ENCODE results near the gene MDGA2.
"Not testable (repeated sequence)": the region's sequence is repeated elsewhere in the genome, so short reads cannot be mapped to it uniquely, and the experiment has no call there.

Gene MDGA2

DNA sequence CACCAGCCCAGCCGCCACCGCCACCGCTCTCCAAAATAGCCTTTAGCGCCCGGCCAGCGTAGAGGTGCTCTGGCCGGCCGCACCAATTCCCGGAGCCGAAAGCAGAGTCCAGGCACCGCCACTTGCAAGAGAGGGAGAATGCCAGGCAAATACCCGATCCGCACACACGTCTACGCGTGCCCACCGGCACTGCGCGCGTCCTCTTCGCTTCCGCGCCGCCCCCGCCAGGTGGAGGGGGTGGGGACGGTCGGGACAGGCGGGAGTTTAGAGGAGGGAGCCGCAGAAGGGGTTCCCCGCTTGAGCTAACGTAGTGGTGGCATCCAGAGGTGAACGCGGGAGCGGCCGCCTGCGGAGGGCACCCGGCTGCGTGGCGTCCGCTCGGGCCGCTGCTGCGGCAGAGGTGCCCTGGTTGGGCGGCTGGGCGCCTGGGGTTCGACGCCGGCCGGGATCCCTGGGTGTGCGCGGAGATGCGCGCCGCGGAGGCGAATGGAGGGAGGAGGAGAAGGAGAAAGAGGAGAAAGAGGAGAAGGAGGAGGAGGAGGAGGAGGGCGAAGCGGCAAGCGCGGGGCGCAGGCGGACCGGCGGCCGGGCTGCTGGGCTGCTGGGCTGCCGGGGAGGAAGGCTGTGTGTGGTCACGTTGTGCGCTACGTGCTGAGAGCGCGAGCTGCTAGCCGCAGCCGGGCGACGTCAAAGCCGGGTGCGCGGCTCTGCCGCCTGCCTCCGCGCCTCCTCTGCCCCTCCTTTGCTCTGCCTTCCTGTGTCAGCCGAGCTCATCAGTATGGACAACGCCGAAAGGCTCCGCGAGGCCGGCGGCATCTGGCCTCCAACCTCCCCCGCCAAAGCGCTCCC lies at the start of gene MDGA2:
MDGA2 (minus strand) TSS at position 140 of the 849 bp plus-strand sequence.
- no peak for DNase-seq (ENCODE audit: low read depth)

DNA sequence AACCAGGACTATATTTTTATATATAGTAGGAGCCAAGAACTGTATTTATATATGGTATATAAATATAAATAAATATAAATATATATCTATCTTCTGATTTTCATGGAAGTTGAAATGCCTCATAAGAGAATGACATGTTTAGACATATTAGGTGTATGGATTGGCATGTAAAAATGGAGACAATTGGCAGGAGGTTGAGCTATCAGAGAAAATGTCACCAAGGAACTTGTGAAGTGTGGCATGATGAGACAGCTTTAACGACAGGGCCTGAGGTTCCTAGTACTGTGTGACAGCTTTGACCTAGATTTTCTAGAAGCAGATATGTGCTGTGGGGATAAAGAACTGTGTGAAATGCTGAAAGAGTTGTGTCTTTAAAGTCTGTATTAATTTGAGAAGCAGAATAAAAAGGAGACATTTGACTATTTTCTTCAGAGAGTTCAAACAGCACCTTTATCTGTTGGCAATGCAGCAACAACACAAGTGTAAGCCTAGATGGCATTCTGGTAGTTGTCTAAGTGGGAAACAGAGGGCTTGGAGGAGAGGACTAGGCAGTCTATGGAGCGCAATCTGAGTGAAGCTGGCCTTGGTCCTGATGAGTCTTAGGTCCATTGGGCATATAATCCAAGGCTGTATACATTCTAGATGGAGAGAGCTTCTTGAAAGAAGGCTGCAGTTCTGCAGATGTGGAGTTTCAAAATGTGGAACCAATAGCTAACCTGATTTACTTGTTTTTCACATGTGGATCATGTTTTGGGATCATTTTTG lies 47.7 kb upstream of the MDGA2 start:
- no peak for DNase-seq (ENCODE audit: low read depth)

DNA sequence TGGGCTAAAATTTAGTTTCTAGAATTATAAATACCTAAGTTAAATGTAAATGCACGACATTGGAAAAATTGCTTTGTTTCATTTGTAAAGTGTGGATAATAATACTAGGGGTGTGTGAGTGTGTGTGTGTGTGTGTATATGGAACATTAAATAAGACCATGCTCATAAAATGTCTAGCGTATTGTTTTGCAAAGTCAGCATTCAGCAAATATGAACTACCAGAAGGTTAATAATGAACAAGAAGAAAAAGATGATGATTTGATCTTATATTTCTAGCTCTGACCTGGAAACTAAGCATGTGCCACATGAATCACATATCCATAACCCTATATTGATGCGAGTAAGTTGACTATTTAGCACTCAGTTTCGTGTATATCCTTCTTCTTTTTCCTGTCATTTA lies 44.9 kb upstream of the MDGA2 start:
- DNase-seq (ENCODE audit: low read depth): no peak

DNA sequence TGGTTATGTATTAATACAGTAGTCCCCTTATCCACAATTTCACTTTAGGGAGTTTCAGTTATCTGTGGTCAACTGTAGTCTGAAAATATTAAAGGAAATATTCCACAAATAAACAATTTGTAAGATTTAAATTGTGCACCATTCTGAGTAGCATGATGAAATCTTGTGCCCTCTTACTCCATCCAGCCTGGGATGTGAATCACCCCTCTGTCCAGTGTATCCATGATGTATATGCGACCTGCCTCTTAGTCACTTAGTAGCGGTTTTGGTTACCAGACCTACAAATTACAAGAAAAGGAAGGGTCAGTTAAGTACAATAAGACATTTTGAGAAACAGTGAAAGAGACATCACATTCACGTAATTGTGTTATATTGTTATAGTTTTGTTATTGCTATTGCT lies 39.9 kb upstream of the MDGA2 start:
- DNase-seq (ENCODE audit: low read depth): no peak

DNA sequence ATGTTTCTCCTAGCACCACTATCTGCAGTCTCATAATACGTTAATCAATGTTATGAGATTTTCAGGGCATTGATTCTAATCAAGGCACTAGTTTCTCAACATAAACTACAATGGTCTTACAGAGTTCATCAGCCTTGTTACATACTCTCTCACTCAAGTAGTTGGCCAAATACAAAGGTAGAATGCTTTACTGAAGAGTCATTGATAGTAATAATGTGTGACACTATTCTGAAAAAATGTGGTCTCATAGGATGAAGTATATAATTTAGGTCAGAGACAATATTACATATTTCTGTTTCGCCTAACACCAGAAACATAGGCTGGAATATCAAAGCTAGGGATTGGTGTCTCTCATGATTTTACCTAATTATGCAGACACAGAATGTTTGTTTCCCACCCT lies 35.2 kb upstream of the MDGA2 start:
- no peak for DNase-seq (ENCODE audit: low read depth)

DNA sequence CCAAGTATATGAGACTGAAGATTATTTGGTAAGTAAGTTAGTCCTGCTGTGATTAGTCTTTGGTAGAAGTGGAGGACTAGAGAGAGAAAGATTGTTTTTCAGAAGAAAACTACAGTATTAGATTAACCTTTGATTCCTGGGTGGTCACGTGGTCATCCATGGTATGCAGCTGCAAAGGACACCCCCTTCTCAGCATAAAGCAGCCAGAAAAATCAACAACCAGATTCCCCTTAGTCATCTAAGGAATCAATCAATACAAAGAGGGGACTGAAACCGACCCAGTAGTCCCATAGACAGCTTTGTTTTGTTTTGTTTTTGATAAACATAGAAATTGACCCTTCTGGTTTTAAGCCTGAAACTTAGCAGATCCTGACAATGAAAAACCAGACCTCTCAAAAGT lies 30.3 kb upstream of the MDGA2 start:
- DNase-seq (ENCODE audit: low read depth): no peak

DNA sequence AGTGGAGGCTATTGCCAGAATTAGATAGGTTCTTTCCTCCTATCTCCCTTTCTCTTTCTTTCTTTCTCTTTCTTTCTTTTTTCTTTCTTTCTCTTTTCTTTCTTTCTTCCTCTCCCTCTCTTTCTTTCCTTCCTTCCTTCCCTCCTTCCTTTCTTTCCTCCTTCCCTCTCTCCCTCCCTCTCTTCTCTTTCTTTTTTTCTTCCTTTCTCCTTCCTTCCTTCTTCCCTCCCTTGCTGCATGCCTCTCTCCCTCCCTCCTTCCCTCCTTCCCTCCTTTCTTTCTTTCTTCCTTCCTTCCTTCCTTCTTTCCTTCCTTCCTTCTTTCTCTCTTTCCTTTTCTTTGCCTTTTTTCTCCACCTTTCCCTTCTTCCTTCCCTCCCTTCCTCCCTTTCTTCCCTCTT lies 16.4 kb upstream of the MDGA2 start:
- no peak for DNase-seq (ENCODE audit: low read depth)

DNA sequence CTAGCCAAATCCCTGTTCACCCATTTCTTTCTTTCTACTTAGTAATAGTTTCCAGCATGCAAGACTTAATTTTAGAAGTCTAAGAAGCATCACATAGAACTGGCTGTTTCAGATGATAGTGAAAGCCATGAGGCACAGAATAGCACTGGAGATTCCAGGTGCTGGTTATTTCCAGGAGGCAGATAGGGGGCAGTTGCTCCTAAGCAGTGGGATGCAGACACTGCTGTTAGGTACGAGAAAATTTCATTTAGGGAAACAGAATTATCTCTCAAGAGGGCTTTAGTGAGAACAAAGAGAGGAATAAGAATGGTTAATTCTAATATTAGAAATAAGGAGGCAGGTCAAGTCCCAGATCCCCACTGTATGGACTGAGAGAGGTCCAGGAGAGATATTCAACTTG lies 3.6 kb upstream of the MDGA2 start:
- DNase-seq (ENCODE audit: low read depth): no peak

DNA sequence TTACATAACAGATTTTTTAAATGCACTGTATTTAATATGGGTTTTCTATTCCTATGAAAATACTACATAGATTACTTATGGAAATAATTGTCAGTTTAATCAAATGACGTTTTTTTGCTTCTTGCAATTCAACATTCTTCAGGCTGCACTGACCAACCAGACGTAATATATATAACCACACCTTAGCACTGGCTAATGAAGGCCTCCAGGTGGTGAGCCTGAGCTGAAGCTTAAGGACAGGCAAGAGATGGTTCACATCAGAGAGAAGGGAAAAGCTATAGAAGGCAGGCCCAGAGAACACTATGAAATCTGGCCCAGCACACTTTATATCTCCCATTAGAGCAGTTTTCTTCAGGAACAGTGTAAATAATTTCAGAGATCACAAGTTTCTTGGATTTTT lies 2.8 kb upstream of the MDGA2 start:
- DNase-seq (ENCODE audit: low read depth): no peak

DNA sequence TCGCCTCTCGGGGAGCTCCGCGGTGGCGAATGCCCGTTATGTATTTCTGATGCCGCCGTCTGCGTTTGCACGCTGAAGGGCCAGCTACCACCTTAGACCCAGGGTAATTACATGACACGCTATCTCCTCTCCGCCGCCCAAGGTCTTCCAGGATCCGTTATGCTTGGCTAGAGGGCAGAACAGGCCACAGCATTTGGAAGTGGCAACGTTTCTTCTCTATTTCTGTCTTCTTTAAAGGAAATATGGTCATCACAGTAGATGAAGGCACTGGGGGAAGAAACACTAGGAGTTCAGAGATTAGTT lies 861 bp upstream of the MDGA2 start:
- no peak for DNase-seq (ENCODE audit: low read depth)

DNA sequence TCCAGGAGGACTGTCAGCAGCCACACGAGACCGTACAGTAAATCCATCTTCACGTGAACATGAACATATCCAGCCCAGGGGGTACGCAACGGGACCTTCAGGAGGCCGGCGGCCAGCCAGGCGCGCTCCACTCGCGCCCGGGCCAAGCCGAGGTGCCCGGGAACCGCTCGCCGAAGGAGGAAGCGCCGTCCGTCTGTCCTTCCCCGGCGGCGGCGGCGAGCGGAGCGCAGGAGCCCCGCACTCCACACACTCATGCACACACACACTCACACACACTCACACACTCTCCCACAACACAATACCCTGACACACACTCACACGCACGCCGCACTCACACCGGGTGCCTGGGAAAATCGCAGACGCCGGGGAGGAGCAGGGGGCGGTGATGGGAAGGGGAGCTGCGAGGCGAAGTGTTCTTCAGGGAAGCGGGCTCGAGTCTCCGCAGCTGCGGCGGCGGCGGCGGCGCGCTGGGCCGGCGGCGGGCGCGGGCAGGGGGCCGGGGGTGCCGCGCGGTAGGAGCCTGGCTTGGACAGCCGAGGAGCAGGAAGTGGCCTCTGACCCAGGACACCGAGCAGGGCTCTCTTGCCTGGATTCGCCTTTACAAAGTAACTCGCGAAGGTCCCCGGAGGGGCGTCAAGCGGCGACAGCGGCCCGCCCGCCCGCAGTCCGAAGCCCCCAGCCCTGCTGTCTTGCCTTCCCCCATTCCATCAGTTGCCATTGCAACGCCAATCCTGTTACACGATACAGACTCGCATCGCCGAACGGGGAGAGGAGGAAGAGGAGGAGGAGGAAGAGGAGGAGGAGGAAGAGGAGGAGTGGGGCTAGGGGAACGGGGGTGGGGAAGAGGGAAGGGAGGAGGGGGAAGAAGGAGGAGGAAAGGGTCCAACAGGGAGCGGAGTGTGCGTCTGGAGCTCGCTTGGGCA lies 601 bp downstream of the MDGA2 start:
- no peak for DNase-seq (ENCODE audit: low read depth)

DNA sequence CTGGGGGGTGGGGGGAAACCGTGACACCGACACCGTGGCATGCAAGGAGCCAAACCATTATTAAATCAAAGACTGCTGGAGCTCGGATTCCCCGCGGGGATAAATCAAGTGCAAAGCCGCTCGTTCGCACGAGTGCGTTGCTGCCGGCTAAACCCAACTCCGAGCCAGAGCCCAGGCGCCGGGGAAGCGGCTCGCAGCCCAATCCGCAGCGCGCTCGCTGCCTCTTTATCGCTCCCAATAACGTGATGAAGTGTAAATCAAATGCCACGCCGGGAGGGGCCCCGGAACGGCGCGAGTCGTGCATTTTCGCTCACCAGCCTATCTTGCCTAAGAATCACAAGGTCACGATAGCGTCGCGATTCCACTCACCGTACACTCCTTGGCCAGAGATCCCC lies 1.3 kb downstream of the MDGA2 start:
- no peak for DNase-seq (ENCODE audit: low read depth)

DNA sequence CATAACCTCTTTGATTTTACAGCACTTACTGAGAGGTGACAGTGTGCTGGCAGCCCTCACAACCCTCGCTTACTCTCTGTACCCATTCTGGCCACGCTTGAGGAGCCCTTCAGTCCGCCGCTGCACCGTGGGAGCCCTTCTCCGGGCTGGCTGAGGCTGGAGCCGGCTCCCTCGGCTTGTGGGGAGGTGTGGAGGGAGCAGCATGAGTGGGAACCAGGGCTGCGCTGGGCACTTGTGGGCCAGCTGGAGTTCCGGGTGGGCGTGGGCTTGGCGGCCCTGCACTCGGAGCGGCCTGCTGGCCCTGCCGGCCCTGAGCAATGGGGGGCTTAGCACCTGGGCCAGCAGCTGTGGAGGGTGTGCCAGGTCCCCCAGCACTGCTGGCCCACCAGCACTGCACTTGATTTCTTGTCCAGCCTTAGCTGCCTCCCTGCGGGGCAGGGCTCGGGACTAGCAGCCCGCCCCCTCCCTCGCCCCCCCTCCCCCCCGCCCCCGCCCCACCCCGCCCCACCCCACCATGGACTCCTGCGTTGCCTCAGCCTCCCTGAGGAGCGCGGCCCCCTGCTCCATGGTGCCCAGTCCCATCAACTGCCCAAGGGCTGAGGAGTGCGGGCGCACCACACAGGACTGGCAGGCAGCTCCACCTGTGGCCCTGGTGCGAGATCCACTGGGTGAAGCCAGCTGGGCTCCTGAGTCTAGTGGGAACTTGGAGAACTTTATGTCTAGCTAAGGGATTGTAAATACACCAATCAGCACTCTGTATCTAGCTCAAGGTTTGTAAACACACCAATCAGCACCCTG lies 9.9 kb downstream of the MDGA2 start:
- DNase-seq (ENCODE audit: low read depth): no peak

DNA sequence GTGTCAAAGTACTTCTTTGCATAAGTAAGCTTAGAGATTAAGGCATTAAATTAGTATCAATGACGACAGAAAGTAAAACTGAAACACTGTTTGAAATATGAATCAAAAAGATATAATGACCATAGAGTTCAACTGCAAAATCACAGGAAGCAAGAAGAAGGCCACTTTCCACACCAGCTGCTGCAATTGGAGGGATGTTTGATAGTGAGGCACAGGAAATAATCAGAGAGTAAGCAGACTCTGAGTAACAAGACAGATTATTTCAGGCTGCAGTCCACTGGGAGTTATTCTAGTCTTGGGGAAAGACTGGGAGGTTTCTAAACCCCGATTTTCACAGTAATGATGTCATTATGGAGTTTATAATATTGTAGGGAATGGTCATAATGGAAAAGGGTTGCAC lies 12.9 kb downstream of the MDGA2 start:
- no peak for DNase-seq (ENCODE audit: low read depth)

DNA sequence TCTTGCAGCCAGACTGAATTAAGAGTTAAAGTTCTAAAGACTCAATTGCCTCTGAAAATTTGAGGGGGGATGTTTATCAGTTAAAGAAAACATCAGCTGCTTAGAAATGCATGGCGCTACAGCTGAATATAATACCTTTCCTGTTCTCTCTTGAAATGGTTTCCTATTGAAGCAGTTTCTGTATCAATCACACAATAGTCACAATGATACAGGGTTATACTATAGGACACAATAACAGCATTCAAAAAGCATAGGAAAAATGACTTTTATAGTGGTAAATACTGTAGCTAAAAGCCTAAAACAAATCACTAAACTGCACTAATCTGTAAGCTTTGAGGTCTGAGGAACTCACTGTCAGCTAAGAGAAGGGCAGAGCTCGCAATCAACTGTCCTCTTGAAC lies 15.2 kb downstream of the MDGA2 start:
- DNase-seq (ENCODE audit: low read depth): no peak

DNA sequence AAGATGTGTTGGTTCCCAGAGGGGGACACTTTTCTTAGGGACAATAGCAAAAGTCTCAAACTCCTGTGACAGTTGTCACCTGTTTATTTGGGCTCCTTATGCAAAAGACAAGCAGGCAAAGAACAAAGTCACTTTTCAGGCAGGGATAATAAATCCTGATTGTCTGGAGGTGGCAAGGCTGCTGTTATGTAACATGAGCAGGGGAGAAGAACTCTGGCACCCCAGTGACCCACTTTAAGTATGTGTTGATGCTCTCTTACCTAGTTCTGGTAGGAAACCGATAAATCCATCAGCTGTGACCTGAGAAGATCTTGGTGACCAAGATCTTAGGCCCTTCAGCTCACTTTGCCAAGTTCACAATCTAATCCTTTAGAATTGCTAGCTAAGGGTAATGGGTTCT lies 17.4 kb downstream of the MDGA2 start:
- no peak for DNase-seq (ENCODE audit: low read depth)

DNA sequence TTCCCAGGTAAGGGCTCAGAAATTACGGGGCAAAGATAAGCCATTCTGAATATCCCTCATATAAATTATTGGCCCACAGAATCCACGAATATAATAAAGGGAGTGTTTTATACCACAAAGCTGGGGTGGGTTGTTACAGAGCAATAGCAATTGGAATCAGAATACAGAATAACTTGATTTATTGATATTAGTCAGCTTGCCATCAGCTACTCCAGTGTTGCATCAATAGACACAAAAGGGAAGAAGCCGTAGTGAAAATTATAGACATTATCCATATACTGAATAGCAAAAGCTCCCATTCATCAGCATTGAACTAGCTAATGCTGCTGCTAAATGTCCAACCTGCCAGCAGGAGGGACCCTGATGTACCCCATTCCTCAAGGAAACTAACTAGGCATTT lies 18.3 kb downstream of the MDGA2 start:
- no peak for DNase-seq (ENCODE audit: low read depth)

DNA sequence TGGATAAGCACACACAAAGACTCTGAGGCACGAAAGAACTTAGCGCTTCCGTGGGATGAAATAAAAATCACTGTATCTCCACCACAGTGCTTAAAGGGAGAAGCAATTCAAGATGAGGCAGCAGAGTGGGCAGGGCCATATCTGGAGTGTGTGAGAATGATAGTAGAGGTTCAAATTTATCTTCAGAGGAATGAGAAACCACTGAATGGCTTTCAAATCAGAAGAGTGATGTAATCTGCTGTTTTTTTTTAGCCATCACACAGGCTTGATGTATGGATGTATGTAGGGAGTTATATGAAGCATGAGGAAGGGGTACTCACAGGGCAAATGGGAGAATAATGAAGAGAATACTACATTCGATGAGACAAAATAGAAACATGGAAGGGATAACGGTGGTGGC lies 24.1 kb downstream of the MDGA2 start:
- DNase-seq (ENCODE audit: low read depth): no peak

DNA sequence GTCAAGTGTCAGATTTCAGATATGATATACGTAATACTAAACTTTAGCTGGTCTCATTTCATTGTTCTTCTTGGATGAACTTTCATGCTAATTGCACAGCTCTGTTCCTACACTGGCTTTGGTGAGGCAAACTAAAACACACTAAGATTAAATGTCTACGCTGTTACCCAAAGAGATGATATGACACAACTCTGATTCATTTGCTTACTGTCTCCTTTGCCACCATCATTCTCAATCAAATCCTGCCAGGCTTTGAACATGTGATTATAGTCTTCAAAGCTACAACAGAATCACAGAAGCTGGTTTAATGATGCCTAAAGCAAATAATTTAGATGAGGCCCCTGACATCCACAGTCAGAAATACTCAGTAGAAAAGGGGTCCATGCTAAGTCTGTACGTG lies 37.7 kb downstream of the MDGA2 start:
- no peak for DNase-seq (ENCODE audit: low read depth)

DNA sequence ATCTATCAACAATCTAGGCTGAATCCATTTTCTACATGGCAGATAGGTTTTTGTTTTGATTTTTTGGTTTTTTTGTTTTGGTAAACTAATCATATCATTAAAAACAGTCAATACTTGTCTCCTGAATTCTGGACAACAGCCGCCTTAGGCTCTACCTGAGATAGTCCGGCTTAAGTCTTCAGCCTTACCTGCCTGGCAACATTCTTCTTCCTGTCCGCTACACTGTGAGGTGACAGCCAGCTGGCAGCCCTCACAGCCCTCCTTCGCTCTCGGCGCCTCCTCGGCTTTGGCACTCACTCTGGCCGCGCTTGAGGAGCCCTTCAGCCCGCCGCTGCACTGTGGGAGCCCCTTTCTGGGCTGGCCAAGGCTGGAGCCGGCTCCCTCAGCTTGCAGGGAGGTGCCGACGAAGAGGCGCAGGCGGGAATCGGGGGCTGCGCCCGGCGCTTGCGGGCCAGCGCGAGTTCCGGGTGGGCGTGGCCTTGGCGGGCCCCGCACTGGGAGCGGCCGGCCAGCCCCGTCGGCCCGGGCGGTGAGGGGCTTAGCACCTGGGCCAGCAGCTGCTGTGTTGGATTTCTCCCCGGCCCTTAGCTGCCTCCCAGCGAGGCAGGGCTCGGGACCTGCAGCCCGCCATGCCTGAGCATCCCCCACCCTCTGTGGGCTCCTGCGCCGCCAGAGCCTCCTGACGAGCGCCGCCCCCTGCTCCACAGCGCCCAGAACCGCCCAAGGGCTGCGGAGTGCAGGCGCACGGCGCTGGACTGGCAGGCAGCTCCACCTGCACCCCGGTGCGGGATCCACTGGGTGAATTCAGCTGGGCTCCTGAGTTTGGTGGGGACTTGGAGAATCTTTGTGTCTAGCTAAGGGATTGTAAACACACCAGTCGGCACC lies 49.0 kb downstream of the MDGA2 start:
- DNase-seq (ENCODE audit: low read depth): no peak

DNA sequence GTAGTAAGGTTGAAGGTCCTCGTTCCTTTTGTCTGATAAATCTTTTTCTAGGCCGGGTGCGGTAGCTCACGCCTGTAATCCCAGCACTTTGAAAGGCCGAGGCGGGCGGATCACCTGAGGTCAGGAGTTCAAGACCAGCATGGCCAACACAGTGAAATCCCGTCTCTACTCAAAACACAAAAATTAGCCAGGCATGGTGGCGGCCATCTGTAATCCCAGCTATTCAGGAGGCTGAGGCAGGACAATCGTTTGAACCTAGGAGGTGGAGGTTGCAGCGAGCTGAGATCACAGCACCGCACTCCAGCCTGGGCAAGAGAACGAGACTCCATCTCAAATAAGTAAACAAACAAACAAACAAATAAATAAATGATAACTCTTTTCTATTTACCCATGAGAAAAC lies 51.3 kb downstream of the MDGA2 start:
- DNase-seq (ENCODE audit: low read depth): not testable (repeated sequence)
